HG03025 (cell line): ENCODE data around the gene AUNIP.

Experiments
- ATAC-seq: cut with Tn5 transposase; IDR thresholded peaks from one replicate; pipeline ENCODE4 v1.9.1; 2021; ENCODE audit warnings: mild to moderate bottlenecking, moderate library complexity; ENCODE audit not compliant: unreplicated experiment, low FRiP score

The AUNIP gene

DNA sequence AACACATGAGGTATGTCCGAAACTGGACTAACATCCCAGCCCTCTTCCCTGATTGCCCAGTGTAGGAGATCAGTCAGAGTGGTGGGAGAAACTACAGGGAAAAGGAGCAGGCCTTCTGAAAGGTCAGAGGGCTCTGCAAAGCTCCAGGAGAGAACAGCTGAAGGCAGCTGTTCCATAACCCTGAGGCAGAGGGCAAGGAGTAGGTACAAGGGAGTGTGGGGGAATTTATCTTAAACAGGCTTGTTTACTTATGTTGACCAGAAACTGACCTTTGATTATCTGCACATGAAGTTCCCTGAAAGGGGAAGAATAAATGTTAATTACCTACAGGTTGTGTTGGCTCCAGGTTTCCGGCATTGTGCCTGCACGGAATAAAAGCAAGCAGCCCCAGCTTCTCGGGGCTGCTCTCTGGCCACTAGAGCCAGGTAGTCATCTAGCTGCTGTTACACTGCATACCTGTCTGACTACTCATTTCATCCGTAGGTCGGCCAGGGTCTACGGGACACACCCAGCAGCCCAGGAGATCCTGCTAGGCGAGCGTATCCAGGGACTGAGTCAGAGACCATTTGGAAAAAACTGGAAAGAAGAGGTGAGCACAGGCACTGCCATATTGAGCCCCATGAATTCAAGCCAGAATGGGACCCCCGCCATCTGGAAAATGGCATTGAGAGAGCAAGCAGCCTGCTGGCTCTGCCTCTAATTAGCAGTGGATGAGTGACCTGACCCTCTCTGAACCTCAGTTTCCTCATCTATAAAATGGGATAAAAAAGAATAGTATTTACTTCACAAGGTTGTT, 31.2 kb upstream of the AUNIP start:
- ATAC-seq, result no peak

DNA sequence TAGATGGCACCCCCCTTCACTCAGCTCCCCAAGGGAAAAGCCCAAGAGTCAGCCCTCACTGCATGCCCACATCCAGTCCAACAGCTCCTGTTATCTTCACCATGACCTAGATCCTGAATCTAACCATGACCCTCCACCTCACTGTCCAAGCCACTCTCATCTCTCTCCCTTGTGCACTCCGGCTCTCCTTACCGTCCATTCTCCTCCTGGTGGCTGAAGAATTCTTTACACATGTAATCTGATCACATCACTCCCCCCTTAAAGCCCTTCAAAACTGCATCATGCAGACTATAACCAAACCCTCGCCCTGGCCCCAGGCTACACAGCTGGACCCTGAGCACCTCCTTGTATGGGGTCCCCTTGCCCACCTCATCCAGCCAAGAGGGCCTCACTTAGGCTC, 30.2 kb upstream of the AUNIP start:
- no peak for ATAC-seq

DNA sequence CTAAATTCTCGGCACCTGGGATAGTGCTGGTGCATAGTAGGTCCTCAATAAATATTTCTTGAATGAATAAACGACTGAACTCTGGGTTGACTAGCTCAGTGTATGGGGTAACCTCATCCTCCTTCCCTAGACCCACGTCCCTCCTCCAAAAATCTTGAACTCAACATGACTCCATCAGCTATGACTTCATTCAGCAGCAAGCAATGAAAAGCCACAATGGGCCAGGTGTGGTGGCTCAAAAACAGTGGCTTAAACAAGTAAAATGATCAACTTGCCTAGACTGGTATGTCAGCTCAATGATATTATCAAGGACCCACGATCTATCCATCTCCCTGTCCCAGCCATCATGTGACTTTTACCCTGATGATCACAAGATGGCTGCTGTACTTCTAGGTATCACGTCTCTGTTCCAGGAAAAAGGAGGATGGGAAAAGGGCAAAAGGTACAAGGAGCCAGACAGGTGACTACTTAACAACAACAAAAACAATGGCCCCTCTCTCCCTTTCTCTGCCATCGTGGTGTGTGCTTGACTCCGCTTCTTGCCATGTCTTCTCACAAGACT, 29.2 kb upstream of the AUNIP start:
- ATAC-seq, result no peak

DNA sequence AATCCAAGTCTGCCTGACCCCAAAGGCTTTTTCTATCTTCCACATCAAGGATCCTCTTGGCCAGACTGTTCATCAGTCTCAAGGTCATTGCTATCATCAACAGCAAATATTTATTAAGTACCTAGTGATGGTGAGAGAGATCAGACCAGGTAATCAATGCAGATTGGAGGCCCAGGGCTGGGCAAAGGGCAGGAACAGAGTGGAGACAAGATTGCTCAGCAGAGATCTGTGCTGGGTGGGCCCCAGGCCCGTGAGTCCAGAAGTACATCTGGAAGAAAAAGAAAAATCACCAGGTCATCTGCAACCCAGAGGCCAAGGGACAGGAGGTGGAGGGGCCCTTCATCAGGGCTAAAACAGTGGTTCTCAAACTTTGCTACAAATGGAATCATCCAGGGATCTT, 26.3 kb upstream of the AUNIP start:
- ATAC-seq, result no peak

DNA sequence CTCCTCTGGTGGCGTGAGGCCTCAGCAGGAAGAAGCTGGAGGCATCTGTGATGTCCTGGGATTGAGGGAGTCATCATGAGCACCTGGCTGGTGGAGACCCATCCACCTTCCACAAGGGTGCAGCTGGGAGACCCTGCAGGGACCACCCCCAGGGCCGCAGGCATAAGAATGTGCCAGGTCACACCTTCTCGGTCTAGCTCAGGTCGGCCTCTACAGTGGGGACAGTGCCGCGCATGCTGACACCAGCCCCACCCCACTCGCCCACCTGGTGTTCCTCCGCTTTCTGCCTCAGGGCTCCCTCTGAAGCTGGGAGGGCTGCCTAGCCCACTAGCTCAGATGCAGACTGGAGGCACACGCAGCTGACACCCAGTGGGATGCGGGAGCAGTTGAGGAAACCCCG, 22.0 kb upstream of the AUNIP start:
- ATAC-seq, result no peak

DNA sequence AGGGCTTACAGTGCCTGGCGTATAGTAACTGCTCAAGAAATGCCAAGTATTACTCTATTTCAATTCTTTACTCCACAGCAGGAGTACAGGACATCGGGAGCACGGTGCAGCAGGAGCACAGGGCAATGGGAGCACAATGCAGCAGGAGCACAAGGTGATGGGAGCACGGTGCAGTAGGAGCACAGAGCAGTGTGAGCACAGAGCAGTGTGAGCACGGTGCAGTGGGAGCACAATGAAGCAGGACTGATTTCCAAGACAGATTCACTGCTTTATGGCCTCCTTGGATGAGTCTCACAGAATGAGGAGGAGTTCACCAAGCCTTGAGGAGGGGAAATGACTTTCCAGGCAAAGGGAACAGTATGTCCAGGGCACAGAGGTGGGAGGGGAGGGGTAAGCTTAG, 21.3 kb upstream of the AUNIP start:
- no peak for ATAC-seq

DNA sequence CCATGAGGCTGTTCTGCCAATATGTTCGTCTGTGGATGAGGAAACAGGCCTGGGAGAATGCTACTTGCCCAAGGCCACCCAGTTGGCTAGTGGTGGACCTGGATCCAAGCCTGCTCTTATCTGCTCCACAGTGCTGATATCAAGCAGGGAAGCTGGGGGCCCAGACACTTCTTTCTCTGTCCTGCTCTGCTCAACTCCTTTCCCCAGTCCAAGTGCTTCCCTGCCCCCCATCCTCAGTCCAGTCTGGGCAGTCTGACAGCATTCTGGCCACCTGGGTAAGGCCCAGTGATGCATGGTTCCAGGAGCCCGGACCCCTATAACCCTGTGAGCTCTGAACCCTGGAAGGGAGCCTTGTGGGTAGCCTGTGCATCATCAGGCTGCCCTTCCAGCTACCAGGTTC, 20.4 kb upstream of the AUNIP start:
- ATAC-seq, result no peak

DNA sequence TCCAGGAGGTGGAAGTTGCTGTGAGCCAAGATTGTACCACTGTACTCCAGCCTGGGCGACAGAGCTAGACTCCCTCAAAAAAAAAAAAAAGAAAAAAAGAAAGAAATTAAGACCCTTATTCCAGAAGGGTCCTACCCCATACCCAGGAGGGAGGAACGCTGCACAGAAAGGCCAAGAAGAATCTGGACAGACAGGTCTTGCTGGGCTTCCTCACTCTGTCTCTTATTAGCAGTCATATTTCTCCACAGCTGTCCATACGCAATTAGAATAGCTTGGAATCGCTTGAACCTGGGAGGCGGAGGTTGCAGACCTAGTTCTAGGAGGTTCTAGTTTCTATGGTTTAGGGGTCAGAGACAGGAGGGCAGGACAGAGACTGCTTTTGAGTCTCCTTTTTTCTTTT, 19.4 kb upstream of the AUNIP start:
- ATAC-seq, result no peak

DNA sequence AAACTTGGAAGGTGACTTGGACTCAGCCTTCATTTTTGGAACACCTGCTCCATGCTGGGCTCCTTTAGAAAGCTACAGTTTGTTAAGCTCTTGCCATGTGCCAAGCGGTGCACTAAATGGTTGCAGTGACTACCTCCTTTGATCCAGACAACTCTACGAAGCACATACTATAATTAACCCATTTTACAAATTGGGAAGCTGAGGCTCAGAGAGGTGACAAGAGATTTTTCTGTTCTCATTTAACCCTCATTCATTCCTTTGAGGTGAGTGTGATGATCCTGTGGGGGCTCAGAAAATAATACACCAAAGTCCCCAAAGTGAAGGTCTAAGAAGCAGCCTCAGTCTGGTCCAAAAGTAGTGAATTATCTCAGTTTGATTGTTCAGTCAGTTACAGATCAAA, 17.9 kb upstream of the AUNIP start:
- no peak for ATAC-seq

DNA sequence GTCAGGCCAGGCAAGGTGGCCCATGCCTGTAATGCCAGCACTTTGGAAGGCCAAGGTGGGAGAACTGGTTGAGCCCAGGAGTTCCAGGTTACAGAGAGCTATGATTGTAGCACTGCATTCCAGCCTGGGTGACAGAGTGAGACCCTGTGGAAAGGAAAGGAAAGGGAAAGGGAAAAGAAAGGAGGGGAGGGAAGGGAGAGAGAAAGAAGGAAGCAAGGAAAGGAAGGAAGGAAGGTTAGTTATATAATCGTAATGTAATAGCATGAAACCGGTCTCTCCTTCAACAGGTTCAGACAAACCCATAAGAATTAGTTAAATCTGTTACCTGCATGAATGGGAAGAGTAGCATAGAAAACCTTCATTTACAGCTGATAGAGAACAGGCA, 17.4 kb upstream of the AUNIP start:
- ATAC-seq, result no peak

DNA sequence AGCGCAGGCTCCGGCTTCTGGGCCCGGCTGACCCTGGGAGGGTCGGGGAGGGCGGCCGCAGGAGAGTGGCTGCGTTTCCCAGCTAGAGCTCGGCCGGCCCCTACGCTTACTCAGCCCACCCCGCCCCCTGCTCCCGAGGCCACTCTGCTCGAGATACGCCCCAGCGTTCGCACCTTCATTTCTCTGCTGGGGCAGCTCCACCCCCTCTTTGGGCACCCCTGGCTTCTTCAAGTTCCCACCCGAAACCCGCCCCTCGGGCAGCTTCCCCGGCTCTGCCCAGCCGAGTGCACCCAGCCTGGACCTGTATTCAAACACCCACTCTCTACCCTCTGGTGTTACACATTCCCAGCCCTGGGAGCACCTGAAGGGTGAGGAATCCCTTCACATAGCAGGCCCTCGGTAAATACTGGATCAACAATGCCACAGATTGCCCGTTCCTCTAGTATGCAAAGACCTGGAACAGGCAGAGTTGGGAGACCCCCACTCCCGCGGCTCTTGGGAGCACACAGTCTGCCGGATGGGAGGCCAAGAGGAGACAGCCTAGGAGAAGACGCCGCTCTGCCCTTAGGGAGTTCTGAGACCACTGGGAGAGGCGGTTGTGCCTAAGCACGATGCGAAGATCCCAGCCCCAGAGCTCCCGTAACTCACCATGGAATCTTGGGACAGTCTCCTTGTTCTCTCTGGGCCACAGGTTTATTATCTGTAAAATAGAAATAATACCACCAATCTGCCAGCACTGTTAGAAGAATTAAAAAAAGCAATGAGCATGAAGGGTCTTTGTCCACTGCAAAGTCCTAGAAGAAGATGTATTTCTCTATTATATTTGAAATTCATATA, 16.8 kb upstream of the AUNIP start:
- ATAC-seq, result no peak

DNA sequence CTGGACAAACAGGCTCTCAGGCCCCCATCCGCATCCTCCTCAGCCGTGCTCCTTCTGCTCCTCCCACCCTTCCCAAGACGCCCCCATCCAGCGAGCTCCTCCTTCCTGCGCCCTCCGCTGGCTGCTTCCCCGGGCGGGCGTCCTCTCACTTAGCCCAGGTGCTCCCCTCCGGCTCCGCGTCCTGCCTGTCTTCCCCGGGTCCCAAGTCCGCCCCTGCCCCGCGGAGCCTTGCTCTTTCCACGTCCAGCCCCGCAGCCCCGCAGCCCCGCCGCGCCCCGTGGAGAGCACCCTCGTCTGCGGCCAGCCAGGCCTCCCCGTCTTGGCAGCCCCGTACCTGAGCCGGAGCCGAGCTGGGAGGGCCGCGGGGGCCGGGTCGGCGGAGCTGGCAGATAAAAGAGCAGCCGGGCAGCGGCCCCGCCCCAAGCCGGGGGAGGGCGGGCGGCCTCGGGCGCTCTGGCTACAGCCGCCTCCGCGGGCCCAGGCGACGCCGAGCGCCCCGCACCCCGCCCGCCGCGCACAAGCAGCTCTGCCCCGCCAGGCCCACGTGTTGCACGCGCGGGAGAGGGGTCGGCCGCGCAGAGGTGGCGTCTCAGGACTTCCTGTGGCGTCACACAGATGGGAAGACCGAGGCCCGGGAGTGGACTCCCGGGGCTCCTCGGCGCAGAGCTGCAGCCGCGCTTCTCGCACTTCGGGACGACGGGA, 16.0 kb upstream of the AUNIP start, which contains the start of gene PAQR7:
Gene PAQR7, minus strand, starts transcription at position 555 of the 702 bp plus-strand sequence. CDS start 11,869 bp downstream, outside the sequence.
- no peak for ATAC-seq

DNA sequence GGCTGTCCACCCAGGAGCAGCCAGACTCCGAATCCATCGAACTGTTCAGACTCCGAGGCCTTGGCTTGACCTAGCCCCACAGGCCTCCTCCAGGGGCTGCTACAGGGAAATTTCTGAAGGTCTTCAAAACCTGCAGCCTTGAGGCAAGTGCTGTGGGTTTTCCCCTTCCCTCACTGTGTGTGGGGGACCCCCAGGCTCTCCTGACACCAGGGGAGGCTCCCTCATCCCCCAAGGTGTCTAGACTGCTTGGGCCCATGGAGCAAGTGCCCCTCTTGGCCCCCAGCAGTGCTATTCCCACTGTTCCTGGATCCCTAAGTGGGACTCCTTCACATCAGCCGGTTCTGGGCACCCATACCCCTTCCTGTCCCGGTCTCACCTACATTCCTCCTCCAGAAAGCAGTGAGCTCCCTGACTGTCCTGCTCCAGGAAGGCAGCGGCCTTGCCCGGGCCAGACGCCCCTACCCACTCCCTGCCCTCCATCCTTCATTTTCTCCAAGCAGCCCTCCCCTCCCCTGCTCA, 15.4 kb upstream of the AUNIP start:
- no peak for ATAC-seq

DNA sequence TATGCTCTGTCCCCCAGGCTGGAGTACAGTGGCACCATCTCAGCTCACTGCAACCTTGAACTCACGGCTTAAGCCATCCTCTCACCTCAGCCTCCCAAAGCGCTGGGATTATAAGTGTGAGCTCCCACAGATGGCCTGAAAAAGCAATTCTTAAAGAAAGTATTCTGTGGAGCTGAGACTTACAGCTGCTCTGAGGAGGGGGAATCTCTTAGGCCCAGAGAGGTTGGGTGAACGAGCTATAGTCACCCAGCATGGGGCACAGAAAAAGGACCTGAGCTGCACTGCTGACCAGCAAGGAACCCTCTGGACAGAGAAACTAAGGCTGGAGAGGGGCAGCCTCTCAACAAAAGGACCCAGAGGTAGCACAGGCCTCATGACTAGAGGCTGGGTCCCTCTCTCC, 15.0 kb upstream of the AUNIP start:
- no peak for ATAC-seq

DNA sequence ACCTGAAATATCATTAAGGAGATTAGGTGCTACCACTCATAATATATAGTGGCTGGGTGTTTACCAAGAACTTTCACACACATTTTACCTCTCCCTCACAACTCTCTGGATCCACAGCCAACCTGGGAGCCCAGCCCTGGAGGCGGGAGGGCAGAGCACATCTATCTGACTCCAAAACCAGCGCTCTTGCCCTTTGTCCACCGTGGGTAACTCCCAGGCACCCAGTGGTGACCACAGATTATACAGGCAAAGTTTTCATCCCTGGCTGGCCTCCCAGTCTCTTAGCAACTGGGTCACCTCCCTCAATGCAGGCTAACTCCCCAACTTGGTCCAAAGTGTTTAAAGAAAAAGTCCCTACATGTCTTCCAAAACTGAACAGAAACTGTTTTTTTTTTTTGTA, 13.9 kb upstream of the AUNIP start:
- no peak for ATAC-seq

DNA sequence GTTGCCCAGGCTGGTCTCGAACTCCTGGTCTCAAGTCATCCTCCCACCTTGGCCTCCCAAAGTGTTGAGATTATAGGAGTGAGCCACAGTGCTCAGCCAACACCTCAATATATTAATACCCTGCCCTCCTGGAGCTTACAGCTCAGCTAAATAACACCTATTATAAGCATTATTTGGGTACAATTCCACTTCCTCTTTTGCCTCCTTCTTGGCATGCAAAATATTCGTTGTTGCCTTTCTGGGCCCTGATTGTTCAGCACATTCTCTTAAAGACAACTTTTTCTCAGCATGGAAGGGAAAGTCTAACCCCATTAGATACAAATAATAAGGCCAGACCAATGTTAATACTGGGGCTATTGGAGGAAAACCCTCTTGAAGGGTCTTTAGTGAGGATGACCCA, 13.5 kb upstream of the AUNIP start:
- no peak for ATAC-seq

DNA sequence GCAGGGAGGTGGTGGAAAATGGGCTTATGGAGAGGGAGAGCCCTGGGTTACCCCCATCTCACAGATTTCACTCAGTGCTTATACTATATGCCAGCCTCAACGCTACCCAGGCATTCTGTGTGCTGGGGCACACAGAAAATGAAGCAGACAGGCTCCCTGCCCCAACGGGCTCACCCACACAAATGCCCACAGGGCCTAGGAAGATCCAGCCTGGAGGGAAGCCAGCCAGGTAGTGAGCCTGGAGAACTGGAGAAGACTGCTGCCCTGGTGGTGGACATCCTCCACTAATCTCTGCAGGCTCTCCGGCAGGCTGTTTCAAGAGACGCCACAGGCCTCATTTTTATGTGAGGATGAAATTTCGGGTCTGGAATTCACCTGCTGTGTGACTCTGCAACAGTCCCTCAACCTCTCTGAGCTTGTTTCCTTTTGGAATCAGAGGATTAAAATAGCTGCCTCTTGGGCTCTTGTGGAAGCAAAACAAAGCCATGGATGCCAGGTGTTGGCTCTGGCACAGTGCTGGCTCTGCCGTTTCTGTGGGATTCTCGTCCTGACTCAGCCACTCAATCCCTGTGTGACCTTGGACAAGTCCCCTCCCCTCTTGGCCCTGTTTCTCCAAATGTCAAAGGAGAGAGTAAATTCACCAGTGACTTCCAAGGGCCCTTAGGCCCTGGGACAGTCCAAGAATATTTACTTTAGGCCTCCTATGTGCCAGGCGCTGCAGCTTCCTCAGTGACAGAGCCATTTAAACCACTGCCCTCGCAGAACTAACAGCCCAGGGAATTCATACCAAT, 12.6 kb upstream of the AUNIP start:
- ATAC-seq, result no peak

DNA sequence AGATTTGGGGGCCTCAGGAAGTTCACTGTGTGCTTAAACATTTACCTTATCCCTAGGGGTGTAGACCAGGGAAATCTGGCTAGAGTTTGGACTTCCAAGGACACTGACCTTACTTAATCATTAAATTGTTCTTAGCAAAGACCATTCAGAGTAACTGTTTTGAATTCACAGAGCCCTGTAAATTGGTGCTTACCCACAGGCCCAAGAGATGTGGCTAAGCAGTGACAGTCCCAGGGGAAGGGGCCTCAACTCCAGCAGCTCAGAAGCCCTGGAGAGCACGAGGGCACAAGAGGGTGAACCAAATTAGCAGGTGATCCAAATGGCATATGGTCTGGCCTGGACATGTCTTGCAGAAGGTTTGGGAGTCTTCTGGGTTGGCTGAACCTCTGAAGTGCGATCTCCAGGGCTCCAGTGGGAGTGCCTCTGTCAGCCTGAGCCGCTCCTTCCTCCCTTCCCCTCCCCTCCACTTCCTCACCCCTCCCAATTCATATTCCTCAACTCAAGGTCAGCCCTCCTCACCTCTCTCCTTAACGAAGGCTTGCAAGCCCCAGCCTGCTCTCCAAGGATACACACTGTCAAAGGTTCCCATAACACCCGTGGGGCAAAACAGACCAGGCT, 11.9 kb upstream of the AUNIP start:
- no peak for ATAC-seq

DNA sequence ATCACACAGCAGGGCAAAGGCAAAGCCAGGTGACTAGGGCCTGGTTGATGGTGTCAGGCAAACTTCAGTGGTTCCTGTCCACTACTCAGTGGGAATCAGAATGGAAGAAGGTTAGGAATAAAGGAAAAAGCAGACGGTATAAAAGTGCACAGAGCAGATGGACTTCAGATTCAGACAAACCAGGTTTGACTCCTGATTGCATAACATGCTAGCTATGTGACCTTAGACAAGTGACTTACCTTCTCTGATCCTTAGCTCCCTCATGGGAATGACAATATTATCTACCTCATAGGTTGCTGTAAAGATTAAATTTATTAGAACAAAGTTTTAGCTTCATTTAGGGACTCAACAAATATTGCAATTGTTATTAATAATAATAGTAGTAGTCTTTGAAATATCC, 11.4 kb upstream of the AUNIP start:
- ATAC-seq, result no peak
